Measurements from ENCODE around the gene PPARGC1A. TPM values are rescaled to one million over a fixed set of nuclear protein-coding genes. Genes with fewer than 3 reads are reported as not detected.

Gene PPARGC1A
- total RNA-seq, 3 donors from 2014 or later = 4.0 to 7.9 (median 6.1) TPM

DNA sequence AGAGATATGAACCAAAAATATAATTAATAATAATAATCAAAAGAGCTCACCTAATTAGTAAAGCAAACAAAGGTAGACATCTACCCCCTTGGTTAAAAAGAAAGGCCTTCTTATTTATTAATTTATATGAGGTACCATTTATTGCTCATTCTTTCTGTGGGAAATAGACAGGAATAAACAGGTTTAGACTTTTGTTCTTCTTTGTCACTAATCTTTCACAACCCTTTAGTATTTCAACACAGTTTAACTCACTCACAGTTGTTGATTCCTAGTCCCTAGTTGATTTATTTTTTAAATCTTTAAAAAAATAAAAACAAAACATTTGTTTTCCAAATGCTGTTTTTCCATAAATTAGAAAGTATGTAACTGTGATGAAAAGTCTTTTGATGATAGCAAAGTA lies 5.6 kb downstream of the PPARGC1A start:
- H3K27ac ChIP-seq = no peak overlapping the region
- H3K27me3 ChIP-seq = no peaks in the 10 kb centered on the region
- no peaks in the 10 kb centered on the region for H3K36me3 ChIP-seq
- intact Hi-C loops (cut with DNase I; ENCODE audit: low total_unique reads) = loop anchor here (5.0 kb wide), 1 partner anchor 648 kb away; no protein-coding TSS in a partner anchor
- no peaks in the 10 kb centered on the region for H3K9me3 ChIP-seq
- no peak for DNase-seq (ENCODE audit: low spot score in 2 of 2)
- no peaks in the 10 kb centered on the region for H3K4me1 ChIP-seq
- H3K4me3 ChIP-seq = no peak overlapping the region
- TF ChIP-seq POLR2AphosphoS5 (IDR thresholded peaks at IDR 0.05) (no peak), POLR2A (IDR thresholded peaks at IDR 0.05) (no peak)
- TF ChIP-seq, protein P1, sequence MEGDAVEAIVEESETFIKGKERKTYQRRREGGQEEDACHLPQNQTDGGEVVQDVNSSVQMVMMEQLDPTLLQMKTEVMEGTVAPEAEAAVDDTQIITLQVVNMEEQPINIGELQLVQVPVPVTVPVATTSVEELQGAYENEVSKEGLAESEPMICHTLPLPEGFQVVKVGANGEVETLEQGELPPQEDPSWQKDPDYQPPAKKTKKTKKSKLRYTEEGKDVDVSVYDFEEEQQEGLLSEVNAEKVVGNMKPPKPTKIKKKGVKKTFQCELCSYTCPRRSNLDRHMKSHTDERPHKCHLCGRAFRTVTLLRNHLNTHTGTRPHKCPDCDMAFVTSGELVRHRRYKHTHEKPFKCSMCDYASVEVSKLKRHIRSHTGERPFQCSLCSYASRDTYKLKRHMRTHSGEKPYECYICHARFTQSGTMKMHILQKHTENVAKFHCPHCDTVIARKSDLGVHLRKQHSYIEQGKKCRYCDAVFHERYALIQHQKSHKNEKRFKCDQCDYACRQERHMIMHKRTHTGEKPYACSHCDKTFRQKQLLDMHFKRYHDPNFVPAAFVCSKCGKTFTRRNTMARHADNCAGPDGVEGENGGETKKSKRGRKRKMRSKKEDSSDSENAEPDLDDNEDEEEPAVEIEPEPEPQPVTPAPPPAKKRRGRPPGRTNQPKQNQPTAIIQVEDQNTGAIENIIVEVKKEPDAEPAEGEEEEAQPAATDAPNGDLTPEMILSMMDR (IDR thresholded peaks at IDR 0.05) = no peak

- Histone ChIP-seq H3K4me1 (no peaks in the 10 kb centered on the region), H3K9me3 (no peaks in the 10 kb centered on the region), H3K36me3 (no peaks in the 10 kb centered on the region), H3K27ac (no peak overlapping the region), H3K27me3 (no peaks in the 10 kb centered on the region), H3K4me3 (no peak overlapping the region)
- intact Hi-C loops (cut with DNase I; ENCODE audit: low total_unique reads) = loop anchor here (1.0 to 5.0 kb wide), 2 partner anchors 26 to 649 kb away; no protein-coding TSS in a partner anchor
- TF ChIP-seq, protein P1 (IDR thresholded peaks at IDR 0.05) = no peak
- TF ChIP-seq POLR2AphosphoS5 (IDR thresholded peaks at IDR 0.05) (no peak), POLR2A (IDR thresholded peaks at IDR 0.05) (no peak)
- no peak for DNase-seq (ENCODE audit: low spot score in 2 of 2)
These were observed 6.8 kb downstream of the PPARGC1A start for GRCh38 chr4:23882976-23883531.

GRCh38 chr4:23881674-23882337 lies 8.0 kb downstream of the PPARGC1A start:
- H3K27ac ChIP-seq = peak overlapping the region in 1 of 2 donors; percentile 5
- no peaks in the 10 kb centered on the region for H3K9me3 ChIP-seq
- intact Hi-C loops (cut with DNase I; ENCODE audit: low total_unique reads) = loop anchor here (1.0 to 5.0 kb wide), 2 partner anchors 27 to 650 kb away; no protein-coding TSS in a partner anchor
- H3K4me1 ChIP-seq = no peaks in the 10 kb centered on the region
- no peak for DNase-seq (ENCODE audit: low spot score in 2 of 2)
- no peak overlapping the region for H3K4me3 ChIP-seq
- no peak for TF ChIP-seq POLR2AphosphoS5 (IDR thresholded peaks at IDR 0.05)
- no peak for TF ChIP-seq POLR2A (IDR thresholded peaks at IDR 0.05)
- TF ChIP-seq, protein P1 (IDR thresholded peaks at IDR 0.05) = no peak
- H3K36me3 ChIP-seq = no peaks in the 10 kb centered on the region
- no peaks in the 10 kb centered on the region for H3K27me3 ChIP-seq

- no peak overlapping the region for H3K4me3 ChIP-seq
- no peaks in the 10 kb centered on the region for H3K27me3 ChIP-seq
- TF ChIP-seq, protein P1 (IDR thresholded peaks at IDR 0.05) = no peak
- TF ChIP-seq POLR2A (IDR thresholded peaks at IDR 0.05) = no peak
- TF ChIP-seq POLR2AphosphoS5 (IDR thresholded peaks at IDR 0.05) = no peak
- intact Hi-C loops (cut with DNase I; ENCODE audit: low total_unique reads) = loop anchor here (5.0 kb wide), 1 partner anchor 651 kb away; no protein-coding TSS in a partner anchor
- H3K4me1 ChIP-seq = no peaks in the 10 kb centered on the region
- H3K27ac ChIP-seq = no peak overlapping the region
- no peaks in the 10 kb centered on the region for H3K36me3 ChIP-seq
- H3K9me3 ChIP-seq = no peaks in the 10 kb centered on the region
- DNase-seq (ENCODE audit: low spot score in 2 of 2) = no peak
These were observed 8.8 kb downstream of the PPARGC1A start for GRCh38 chr4:23881052-23881501.
